Activated T-helper 1 cell treated with Interleukin-2 at 50 U/mL for 16 hours (primary cell): Measurements from ENCODE around the gene C17orf100.
"Not testable (repeated sequence)": the region's sequence is repeated elsewhere in the genome, so short reads cannot be mapped to it uniquely, and the experiment has no call there.

Experiments
- DNase-seq: peaks from one replicate; pipeline ENCODE4 v3.0.0-alpha.2; 2020; ENCODE audit warnings: low read depth

The C17orf100 gene

GRCh38 chr17:6669479-6670212 is 18.1 kb downstream of the C17orf100 start:
- no peak for DNase-seq

GRCh38 chr17:6670571-6670970 is 19.0 kb downstream of the C17orf100 start:
- no peak for DNase-seq

GRCh38 chr17:6670999-6671398 is 19.4 kb downstream of the C17orf100 start:
- DNase-seq, result no peak

DNA sequence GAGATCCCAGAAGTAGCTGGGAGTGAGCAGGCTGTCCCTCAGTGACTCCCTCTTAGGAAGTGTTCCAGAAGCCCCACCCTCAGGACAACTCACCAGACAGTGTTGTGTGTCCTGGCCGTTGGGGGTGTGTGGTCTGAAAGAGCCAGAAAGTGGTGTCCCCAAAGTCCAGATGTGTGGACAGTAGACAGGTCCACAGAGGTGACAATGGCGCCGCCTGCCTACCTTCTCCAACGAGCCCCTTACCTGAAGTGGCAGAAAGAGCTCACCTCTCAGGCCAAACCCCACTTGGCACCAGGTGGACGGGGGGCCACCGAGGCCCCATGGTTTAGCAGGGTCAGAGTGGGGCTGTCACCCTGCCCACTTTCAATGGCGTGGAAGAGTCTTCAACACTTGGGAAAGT is 19.9 kb downstream of the C17orf100 start:
- no peak for DNase-seq

DNA sequence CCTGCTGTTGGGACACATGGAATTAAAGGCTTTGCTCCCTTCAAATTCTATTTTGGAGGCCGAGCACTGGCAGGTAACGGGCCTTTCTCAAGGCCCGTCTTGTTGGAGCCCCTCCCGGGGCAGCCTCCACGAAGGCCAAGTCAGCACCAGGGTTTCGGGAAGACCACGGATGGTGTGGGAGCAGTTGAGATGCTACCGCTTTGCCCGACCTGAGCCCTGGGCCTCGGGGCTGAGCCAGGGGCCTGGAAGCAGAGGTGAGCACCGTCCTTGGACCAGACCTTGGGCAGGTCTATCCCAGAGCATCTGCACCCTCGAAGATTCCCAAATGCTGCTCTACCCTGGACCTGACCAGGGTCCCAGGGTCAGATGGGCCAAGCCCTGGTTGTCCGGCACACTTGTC is 23.0 kb downstream of the C17orf100 start:
- no peak for DNase-seq

GRCh38 chr17:6675201-6675825 is 23.8 kb downstream of the C17orf100 start:
- no peak for DNase-seq

- no peak for DNase-seq
Measured at GRCh38 chr17:6676802-6677157, 25.2 kb downstream of the C17orf100 start.

- no peak for DNase-seq
Measured at GRCh38 chr17:6677158-6677831, 25.7 kb downstream of the C17orf100 start.

DNA sequence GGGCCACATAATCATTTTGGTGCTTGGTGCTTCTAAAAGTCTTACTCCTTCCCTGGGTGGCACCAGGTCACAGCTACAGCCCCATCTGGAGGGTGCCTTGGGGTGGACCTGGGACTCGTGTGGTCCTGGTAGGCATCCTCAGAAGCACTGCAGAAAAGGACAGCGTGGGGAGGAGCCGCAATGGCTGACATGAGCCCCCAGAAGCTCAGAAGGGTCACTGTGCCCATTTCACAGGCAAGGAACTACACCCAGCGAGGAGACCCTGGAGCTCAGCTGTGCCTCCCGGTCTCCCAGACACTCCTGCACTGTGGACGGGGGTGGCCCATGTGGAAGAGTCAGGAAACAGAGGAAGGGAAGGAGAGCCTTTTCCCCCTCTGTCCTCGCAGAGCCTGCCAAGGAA is 26.4 kb downstream of the C17orf100 start:
- no peak for DNase-seq

DNA sequence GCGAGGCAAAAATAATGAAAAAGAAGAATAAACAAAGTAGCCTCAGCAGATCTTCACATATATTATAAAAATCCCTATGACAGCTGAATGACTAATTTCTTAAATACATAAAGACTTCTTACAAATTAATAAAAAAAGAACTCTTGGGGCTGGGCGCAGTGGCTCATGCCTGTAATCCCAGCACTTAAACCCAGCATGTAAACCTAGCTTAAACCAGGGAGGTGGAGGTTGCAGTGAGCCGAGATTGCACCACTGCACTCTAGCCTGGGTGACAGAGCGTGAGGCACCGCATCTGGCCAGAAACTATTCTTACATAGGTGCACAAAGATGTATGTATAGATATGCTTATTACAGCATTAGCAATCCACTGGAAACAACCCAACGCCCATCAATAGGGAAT is 27.7 kb downstream of the C17orf100 start:
- DNase-seq, result no peak

DNA sequence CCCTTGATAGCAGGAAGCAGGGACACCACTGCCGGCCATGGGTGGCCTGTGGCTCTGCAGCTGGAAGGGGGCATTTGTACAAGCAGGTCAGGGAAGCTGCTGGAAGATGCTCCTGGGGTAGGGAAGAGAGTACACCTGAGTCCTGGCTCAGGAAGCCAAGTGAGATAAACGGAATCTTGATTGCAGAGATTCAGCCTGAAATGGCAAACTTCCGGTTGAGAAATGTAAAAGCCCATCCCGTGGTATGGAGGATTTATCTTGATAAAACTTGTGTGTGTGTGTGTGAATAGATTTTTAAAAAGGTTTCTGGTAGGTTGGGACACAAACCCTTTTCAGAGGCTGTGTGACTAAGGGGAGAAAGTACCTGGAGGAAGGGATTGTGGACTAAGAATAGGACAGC is 29.6 kb downstream of the C17orf100 start:
- DNase-seq, result no peak

DNA sequence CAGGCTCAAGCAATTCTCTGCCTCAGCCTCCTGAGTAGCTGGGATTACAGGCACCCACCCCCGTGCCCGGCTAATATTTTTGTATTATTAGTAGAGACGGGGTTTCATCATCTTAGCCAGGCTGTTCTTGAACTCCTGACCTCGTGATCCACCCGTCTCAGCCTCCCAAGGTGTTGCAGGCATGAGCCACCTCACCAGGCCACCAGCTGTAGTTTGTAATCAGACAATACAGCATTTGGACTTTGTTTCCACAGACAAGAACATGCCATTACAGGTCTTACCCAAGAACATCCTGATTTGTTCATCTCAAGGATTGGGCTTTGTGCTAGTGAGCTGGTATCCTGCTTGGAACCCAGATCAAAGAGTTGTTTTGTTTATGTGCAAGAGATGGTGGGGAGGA is 30.1 kb downstream of the C17orf100 start:
- DNase-seq, result no peak

DNA sequence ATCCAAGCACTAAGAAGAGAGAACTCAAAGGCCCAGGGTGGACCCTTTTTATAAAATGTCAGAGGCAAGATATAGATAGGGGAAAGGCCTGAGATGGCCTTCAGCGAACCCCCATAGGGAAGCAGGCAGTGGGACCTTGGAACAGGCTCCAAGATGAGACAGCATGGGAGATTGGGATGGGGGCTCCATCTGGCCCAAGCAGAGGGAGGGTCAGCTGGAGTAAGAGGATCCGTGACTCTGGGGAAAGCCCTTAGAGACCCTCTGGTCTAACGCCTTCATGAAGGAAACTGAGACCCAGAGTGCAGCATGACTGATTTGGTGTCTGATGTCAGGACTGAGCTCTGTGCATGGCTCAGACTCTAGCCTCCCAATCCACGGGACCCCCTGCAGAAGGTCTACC is 30.8 kb downstream of the C17orf100 start:
- DNase-seq, result no peak

- DNase-seq, result no peak
Measured at GRCh38 chr17:6683081-6683684, 31.6 kb downstream of the C17orf100 start.

DNA sequence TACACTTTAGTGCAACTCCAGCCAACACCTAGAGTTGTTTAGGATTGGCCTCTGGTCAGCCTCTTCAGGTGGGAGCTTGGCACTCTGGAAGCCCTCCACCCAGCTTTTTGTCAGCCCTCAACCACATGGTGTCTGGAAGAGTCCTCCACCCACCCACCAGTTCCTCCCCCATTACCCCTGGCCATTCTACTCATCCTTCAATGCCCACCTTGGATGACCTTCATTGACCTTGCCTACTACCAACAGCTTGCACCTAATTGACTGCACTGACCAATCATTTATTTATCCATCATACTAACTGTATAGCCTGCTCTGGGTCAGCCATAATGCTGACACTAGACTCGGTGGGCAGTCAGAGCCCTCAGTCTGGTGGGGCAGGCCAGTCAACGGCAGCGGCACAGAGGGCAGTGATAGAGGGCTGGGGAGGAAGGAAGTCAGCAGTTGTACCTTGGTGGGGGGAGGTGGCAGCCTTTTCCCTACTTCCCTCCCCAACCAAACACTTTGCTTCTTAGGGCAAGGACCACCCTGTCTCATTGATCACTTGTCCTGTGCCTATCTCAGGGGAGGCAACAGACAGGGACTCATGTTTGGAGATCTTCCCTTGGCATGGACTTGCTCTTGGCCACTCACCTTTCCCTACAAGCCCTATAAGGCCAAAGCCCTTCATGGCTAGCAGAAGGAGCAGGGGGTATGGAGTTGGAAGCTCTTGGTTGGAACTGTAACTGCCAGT is 32.3 kb downstream of the C17orf100 start:
- no peak for DNase-seq

- no peak for DNase-seq
Measured at GRCh38 chr17:6684460-6684783, 32.9 kb downstream of the C17orf100 start.

DNA sequence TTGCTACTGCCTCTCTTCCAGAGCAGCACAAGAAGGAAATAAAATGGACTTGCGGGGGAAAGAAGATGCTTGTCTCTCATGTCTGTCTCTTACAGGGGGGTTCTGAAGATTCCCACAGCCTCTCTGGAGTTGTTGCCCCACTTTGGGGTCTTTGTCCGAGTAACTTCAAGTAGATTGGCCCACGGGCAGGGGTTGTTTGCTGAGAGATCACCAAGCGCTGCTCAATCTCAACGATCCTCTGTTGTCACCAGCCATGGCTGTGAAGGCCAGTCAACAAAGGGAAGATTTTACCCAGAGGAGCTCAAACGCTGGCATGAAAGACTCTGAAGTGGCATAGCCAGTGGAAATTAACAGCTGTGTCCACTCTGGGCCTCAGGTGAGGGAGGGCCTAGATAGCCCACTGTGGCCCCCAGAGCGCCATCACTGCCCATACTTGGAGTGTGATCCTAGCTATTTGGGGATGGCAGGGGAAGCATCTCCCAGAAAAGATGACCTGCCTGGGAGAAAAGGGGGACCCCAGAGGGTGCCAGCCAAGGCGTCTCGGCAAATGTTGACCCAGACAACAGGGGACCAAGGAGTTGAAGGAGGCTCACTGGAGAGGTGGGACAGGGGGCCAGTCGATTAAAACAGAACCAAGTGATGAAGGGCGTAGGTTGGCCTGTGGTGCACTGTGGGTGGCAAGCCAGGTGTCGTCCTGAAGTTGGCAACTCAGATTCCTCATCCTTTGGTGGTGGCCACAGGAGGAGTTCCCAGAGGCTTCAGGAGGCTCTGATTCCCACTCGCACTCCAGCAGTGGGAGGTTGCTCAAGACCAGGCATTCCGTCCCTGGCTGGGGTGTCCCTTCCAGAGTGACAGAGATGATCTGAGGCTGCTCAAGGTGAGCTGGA is 33.6 kb downstream of the C17orf100 start:
- DNase-seq, result no peak

DNA sequence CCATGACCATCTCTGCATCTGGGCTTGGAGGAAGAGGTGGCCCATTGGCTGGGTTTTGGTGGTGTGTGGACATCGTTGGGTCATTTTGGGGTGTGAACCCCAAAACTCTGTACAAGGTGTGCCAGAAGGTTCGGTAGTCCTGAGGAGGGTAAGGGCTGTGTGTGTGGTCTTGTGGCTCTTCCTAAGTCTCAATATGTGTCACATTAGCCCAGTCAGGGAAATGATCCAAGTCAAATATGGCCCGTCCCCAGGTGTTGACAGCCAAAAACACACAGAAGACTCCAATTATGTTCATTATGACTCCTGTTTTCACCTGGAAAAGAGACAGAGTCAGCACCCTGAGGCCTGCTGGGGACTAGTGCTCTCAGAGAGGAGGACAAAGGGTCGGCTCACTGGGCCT is 34.5 kb downstream of the C17orf100 start:
- no peak for DNase-seq

DNA sequence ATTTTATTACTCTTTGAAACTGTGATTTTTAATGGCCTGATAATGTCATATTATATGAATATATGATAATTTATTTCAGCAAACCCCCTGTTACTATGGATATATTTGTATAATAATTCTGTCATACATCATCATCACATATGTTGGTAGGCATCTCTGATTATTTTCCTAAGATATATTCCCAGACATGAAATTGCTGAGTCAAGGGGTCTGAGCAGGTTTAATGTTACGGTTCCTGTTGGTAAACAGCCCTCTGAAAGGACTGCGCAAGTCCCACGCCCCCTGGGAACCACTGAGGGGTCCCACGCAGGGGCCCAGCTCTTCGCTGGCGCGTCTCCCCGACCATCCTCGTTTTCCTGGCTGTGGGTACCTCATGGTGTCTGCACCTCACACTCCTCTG is 37.4 kb downstream of the C17orf100 start:
- DNase-seq, result no peak

- DNase-seq, result no peak
Measured at GRCh38 chr17:6690641-6691040, 39.1 kb downstream of the C17orf100 start.

DNA sequence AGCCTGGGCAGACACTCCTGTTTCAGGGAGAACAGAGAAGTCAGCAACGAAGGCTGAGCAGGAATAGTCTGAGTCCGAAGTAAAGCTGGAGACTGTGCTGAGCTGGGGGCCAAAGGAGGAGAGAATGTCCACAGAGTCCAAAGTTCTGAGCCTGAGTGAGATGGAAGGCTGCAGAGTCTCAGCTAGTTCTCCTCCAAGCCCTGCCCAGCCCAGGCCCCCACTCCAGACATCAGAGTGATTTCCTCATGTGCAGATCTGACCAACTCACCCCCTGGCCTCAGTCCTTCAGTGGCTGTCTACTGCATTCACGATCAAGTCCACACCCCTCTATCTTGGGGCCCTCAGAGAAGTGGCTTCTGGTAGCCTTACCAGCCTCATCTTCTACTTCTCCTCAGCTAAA is 40.0 kb downstream of the C17orf100 start:
- DNase-seq, result no peak

DNA sequence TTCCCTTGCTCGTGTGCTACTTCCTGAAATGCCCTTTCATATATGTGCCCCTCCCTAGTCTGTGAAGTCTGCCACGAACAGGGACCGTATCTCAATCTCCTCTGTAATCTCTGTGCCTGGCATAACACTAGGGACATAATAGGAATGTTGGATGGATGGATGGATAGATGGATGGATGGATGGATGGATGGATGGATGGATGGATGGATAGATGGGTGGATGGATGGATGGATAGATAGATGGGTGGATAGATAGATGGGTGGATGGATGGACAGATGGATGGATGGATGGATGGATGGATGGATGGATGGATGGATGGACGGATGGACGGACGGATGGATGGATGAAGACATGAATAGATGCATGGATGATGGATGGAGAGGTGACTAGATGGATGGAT is 40.4 kb downstream of the C17orf100 start:
- DNase-seq, result not testable (repeated sequence)
